Neural progenitor cell (in vitro differentiated cells): ENCODE measurements around the gene CDC42BPA.

Experiments
- EZH2 ChIP-seq: fragments of 200-600 bp; sonication (generic); IDR thresholded peaks from 2 replicates; pipeline ENCODE4 v1.6.1; 2017; ENCODE audit warnings: antibody characterized with exemption, mild to moderate bottlenecking, moderate library complexity
- TF ChIP-seq, protein P1 (sequence below): fragments of 200-600 bp; sonication (generic); IDR thresholded peaks from 2 replicates; pipeline ENCODE4 v1.5.1; 2017; ENCODE audit warnings: antibody characterized with exemption, mild to moderate bottlenecking

DNA sequence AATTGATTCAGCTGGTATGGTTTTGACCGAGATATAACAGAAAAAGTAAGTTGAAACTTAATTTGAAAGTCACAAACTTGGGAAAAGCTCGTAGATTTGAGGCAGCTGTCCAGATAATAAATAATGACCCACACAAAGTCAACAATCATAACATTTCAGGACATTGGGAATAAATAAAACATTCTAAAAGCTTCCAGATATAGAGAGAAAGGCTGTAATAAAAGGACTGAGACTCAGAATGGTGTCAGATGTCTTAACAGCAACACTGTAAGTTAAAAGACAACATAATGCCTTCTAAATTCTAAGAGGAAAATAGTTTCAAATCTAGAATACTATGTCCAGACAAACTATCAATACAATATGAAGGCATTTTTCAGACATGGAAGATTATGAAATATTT, 163.3 kb downstream of the CDC42BPA start:
- TF ChIP-seq, protein P1, sequence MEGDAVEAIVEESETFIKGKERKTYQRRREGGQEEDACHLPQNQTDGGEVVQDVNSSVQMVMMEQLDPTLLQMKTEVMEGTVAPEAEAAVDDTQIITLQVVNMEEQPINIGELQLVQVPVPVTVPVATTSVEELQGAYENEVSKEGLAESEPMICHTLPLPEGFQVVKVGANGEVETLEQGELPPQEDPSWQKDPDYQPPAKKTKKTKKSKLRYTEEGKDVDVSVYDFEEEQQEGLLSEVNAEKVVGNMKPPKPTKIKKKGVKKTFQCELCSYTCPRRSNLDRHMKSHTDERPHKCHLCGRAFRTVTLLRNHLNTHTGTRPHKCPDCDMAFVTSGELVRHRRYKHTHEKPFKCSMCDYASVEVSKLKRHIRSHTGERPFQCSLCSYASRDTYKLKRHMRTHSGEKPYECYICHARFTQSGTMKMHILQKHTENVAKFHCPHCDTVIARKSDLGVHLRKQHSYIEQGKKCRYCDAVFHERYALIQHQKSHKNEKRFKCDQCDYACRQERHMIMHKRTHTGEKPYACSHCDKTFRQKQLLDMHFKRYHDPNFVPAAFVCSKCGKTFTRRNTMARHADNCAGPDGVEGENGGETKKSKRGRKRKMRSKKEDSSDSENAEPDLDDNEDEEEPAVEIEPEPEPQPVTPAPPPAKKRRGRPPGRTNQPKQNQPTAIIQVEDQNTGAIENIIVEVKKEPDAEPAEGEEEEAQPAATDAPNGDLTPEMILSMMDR: no peak
- no peak for TF ChIP-seq EZH2
